Measurements from ENCODE around the gene STXBP4.

The STXBP4 gene

DNA sequence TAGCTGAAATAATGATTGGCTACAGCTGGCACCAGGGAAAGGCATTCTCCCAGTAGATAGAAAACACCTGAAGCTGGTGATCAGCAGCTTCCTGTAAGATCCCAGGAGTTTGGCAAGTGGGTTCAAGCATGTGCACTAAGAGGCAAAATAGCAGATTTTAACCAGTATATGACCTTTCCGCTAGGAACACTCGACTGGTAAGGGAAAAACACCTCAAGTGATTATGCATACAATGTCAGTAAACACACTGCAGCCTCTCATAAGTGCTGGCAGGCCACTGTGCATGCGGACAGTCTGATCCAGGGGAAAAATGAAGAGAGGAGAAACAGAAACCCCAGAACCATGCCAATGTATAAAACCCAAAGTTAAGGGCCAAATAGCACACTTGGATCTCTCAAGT is 247.1 kb downstream of the STXBP4 start:
- H3K27ac ChIP-seq, result no peak overlapping the region
- TF ChIP-seq, protein P1, sequence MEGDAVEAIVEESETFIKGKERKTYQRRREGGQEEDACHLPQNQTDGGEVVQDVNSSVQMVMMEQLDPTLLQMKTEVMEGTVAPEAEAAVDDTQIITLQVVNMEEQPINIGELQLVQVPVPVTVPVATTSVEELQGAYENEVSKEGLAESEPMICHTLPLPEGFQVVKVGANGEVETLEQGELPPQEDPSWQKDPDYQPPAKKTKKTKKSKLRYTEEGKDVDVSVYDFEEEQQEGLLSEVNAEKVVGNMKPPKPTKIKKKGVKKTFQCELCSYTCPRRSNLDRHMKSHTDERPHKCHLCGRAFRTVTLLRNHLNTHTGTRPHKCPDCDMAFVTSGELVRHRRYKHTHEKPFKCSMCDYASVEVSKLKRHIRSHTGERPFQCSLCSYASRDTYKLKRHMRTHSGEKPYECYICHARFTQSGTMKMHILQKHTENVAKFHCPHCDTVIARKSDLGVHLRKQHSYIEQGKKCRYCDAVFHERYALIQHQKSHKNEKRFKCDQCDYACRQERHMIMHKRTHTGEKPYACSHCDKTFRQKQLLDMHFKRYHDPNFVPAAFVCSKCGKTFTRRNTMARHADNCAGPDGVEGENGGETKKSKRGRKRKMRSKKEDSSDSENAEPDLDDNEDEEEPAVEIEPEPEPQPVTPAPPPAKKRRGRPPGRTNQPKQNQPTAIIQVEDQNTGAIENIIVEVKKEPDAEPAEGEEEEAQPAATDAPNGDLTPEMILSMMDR (IDR thresholded peaks at IDR 0.05), result no peak
- TF ChIP-seq ZFX (IDR thresholded peaks at IDR 0.05; ENCODE audit: borderline replicate concordance), result no peak

DNA sequence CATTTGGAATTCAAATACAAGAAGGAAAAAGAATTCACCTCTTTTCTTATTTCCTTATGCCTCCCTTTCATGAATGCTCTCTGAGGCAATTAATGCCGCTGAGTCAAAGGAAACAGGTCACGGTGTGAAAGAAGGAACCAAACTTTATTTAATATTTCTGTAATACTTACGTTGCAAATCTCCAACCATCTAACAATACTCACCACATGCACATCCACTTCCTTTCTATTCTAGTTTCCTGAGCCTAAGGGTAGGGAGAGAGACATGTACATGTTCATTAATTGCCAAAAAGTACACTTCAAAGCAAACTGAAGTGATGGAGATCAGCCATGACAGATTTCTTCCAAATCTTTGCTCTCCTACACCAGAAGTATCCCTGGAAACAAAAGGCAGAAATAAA is 248.3 kb downstream of the STXBP4 start:
- no peak for TF ChIP-seq ZFX (IDR thresholded peaks at IDR 0.05; ENCODE audit: borderline replicate concordance)
- TF ChIP-seq, protein P1 (IDR thresholded peaks at IDR 0.05), result no peak
- no peak overlapping the region for H3K27ac ChIP-seq

DNA sequence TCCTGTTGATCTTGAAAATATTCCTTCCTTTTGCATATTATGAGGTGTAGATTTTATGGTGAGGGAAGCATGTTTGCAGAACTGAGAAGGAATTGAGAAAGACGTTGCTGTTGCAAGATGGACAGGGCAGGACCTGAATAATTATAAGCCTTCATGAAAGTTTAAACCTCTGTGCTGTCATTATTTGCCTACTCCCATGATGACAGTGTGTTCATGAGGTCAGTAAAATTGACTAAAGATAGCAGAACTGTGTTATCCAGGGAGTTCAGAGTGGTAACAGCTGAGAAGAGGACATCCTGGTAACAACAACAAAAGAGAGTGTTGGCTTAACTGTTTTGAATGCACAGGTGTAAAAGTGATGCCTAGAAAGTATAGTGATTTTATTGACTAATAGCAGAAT is 250.9 kb downstream of the STXBP4 start:
- no peak overlapping the region for H3K27ac ChIP-seq
- no peak for TF ChIP-seq ZFX (IDR thresholded peaks at IDR 0.05; ENCODE audit: borderline replicate concordance)
- TF ChIP-seq, protein P1 (IDR thresholded peaks at IDR 0.05), result no peak

DNA sequence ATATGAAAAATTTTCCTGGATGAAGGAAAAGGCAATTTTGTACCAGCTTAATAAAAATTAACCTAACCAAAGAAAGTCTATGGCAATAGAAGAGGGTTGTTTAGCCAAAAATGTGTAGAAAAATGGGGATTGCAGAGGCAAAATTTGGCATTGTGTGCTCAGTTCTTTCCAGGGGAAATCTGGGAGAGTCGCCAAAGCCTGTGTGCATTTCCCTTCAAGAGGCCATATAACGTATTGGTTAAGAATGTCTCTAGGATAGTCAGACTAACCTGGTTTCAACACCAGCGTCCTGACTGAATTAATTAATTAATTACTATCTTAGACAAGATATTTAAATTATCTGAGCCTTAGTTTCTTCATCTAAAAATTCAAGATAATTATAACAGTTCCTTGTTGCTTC is 251.4 kb downstream of the STXBP4 start:
- TF ChIP-seq, protein P1 (IDR thresholded peaks at IDR 0.05), result no peak
- TF ChIP-seq ZFX (IDR thresholded peaks at IDR 0.05; ENCODE audit: borderline replicate concordance), result no peak

More for the DNA sequence above, 251.4 kb downstream of the STXBP4 start:
- no peak overlapping the region for H3K27ac ChIP-seq
